Stimulated activated CD4-positive, alpha-beta T cell treated with anti-CD3 and anti-CD28 coated beads, Interleukin-15, amount 100 ng/mL, for 24 hours (primary cell): ENCODE measurements around the gene AASDHPPT.

Source experiments
- DNase-seq: peaks from one replicate; pipeline ENCODE4 v3.0.0-alpha.2; 2020

Gene AASDHPPT

DNA sequence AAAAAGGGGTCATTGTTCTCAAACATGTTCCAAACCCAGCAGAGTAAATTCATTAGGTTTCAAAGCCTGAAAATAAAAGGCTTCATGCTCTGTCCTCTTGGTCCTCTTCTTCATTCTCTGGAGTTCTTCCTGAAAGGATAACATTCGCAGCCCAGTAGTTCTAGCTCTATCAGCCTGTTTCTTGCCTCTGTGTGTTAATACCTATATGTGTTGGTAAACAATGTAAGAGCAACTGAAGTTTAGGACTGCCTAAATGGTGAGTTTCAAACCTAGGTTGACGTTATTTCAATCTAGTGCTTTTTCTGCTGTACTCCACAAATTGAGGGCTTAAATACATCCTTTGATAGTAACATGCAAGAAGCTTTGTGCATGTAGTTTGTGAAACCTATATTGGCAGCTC is 9.4 kb downstream of the AASDHPPT start:
- DNase-seq: no peak

DNA sequence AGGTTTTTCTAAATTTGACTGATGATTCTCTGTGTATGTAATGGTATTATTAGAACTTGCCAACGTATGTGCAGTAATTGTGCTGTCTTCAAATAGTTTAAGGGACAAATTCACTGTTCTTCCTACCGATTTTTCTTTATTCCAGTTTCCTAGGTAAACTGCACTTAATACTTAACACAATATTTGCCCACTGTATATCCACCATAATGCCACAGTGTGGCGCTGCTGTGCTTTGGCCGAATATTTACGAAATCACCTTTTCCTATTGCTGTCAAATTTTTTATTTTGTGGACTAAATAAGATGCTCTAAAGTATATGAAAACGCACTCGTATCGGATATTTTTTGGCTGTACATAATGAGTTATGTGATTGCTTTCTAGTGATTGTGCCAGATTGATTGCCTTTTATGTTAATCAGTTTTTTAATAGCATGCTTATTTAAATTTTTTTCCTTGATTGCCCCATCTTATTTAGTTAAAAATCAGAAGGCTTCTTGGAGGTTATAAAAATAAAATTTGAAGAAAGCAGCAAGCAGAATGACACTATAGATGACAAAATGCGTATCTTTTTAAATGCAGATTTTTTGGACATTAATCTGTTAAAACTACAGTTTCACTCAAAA is 10.5 kb downstream of the AASDHPPT start:
- DNase-seq: peak; percentile 55

DNA sequence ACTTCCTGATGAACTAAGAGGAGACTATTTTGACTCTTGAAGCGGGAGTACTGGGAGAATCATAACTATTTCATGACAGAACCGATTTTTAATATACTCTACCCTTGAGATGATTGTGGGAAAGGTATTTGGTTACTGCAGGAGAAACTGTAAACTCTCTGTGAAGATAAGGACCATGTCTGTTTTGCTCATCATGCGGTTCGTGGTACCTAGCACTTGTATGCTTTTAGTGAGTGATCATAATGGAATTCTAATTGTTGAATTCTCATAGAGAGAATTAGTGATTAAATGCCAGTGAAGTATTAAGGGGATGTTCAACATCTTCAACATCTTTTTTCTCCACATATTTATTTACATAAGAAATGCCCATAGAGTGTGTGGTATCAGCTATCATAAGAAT is 11.4 kb downstream of the AASDHPPT start:
- no peak for DNase-seq

DNA sequence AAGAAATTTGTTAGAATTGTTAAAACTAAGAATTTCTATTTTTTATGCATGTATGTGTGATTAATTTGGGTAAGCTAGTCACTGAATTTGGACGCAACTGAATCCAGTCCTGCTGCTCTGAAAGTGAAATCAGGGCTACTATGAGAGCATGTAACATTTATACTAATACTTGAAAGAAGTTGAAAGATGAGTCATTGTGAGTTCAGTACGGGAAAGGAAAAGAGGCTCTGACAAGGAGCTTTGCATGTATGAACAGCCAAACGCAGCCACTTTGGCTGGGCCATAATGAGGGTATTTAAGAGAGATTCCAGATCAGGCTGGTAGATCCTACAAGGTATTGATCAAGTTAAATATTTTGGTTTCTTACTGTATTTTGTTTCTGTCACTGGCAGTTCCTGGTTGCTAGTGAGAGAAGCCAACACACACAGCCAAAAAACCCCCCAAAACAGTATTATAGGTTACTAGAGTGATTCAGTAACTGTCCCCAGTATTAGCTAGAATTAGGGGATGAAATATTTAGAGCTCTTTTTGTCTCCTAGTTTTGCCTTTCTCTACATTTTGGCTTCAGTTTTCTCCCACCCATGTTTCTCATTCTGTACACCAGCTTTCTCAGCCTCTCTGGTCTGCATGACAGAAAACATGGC is 14.1 kb downstream of the AASDHPPT start:
- peak; percentile 33 for DNase-seq

DNA sequence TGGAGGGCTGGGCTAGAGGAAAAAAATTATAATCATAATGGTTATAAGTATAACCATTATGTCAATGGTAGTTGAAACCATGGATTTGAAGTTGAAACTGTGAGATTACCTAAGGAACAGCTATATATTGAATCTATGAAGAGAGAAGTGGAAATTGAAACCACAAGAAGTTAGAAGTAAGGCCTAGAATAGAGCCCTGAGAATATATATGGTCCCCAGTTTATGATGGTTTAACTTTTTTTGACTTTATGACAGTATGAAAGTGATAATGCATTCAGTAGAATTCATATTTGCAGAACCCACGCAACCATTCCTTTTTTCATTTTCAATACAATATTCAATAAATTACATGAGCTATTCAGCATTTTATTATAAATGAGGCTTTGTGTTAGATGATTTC is 15.0 kb downstream of the AASDHPPT start:
- DNase-seq: no peak

DNA sequence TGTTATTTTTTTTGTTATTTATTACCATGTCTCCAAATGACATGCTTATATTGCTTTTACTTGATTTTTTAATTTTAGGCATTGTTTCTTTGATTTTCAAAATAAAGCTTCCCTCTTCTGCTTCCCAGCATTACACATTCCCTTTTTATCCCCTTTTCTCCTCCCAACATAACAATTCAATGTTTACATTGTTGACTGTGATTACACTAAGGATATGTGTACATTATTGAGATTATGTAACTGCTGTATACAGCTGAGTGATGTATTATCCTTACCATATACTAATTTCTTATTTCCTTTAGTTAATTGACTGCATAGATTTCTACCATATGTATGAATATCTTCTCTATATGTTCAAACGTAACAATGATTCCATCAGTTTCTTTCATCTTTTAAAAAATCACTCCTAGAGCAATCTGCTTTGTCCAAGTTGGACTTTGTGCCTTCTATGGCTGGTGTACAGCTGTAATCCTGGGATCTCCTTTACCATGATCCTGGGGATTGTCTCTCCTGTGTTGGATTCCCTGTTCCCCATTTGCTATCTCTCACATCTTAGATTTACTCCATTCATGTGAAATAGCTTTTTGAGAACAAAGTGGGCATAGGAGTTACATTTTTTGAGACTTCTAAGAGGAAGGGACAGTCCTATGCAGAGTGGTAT is 21.6 kb downstream of the AASDHPPT start:
- DNase-seq: no peak

DNA sequence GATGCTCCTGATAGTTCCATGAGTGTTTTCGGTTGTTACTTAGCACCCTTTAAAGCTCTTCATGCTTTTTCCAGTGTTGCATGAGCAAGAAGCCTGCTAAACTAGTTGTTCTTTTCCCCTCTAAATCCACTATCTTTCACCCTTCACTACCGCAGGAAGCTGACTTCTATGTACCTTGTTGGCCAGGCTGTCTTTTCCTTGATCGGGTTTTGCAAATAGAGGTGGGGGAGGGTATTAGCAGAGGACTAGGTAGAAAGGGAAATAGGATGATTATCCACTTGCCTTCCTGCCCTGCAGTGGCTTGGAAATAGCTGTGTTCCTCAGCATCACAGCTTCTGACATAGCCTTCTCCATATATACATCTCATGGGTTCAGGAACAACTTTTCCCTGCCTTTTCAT is 23.9 kb downstream of the AASDHPPT start:
- DNase-seq: no peak

DNA sequence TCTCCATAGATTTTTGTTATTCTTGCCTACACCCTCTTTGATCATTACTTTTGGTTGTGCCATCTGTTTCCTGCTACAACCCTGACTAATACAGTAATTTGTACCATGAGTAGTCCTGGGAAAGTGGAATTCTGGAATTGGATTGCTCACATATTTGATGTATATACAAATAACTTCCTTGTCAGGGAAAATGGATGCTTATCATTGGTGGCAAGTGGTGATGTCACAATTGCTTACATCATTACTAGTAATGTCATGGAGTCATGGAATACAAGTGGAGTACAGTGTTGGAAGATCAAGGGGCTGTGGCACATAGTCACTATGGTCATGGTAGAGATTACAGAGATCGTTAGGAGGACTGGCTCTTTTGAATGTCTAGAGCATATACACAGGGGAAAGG is 24.4 kb downstream of the AASDHPPT start:
- no peak for DNase-seq

DNA sequence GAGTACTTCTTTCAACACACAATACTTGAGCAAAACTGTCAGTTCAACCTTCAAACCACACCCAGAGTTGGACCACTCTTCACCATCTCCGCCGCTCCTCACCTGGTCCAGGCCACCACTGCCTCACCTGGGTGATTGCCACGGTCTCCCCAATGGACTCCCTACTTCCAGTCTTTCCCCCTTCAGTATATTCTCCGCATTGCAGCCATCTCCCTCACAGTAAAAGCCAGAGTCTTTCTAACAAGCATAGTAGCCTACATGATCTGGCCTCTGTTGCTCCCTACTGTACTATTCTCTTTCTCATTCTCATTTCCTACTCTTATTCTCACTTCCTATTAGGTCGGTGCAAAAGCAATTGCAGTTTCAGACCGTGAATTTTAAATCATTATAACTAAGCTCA is 28.5 kb downstream of the AASDHPPT start:
- DNase-seq: no peak

DNA sequence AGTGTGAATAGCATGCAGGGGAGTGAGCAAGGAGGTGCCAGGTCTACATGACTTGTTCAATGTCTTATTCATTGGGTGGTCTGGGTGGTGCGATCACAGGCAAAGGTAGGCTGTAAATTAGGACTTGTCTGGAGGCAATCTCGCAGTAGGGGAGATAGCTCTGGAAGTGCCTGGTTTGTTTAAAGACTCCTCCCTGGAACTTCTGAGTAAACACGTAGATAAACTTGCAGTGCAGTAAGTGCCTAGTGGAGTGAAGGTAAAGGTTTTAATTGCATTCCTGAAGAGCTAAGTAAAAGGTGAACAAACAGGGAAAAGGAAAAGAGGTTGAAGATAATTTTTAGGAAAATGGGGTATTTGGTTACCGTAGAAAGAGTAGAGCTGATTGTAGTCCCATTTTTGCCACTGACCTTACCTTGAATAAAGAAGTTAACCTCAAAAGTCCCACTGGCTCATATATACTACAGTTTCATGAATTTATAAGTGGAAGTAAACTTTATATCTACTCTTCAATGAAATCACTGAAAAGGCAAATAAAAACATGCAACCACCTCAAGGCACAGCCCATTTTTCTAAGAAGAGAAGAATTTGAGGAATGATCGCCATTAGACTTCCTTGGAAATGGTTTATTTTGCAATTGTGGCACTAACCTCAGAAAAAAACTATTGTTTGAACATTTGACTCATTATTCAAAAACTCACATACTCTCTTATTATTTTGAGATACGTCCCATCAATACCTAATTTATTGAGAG is 44.3 kb downstream of the AASDHPPT start:
- no peak for DNase-seq

DNA sequence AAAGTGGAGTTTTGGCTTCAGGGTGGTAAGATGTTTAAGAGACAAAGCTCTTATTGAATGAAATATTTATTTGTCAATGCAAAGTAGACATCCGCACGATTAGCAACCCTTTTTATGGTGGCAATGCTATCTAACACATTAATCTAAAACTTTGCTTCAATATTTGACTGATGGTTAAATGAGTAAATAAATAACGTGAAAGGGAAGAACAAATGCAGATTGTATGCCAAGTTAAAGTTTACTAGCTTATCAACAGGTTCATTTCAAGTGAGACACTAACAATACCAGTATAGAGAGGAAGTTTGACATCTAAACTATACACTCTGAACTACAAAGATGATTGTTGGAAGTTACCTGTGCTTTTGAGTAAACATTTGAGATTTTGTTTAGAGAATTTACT is 50.1 kb downstream of the AASDHPPT start:
- no peak for DNase-seq

DNA sequence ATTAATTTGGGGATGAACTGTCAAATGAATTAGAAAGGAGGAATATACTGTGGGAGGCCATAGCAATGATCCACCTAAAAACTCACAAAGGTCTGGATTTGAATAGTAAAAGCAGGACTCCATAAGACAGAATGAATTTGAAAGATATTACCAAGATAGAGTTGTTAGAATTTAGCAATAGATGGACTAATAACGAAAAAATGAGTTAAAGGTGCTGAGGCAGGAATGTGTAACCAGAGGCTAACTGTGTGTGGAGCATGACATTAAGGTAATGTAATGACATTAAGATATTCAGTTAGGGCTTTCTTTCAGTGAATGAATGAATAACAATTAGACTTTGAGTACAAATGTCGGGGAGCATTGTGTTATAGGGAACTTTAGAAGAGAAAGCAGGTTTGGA is 51.3 kb downstream of the AASDHPPT start:
- no peak for DNase-seq

DNA sequence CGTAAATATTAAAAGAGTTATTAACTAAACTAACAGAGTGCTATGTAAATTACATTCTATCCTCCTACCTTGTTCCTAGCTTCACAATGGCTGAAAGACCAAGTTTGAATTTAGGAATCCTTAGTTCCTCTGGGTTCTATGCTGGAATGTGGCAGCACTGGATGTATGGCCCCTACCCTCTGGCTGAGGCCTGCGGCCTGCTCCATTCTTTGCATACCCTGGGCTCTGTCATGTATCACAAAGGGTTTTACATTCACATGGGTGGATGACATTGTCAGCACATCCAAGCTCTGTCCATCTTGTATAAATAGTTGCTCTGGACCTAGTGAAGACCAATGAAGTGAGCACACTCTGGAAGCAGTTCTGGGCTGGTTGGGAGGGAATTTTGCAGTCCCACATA is 54.5 kb downstream of the AASDHPPT start:
- DNase-seq: no peak

DNA sequence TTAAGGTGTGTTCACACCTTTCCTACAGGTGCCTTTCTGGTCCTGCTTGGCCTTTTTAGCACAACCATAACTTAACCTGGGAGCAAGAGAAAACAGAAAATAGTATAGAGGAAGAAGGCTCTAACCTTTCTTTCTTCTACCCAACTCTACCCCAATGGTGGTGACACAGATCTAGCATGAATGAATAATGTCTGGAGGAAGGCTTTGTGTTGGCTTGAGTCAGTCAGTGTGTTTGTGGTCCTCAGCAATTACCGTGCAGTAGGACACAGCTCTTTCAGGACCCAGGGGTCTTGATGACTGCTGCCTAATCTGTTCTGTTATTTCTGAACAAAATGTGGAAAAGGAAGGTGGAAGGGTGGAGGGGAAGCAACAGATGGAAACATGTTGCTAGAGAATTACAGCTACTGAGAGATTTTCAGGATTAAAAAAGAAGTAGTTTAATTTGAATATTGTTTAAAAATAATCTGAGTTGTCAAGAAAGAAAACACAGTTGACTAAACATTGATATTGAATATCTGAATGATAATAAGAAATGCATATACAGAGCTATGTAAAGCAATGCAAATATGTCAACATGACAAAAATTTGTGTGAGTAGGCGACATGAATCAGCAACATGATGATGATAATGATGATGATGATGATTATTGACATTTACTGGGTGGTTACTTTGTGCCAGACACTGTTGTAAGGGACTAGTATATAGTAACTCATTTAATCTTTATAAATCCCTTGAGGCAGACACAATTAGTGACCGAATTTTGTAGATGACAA is 55.3 kb downstream of the AASDHPPT start:
- DNase-seq: no peak

DNA sequence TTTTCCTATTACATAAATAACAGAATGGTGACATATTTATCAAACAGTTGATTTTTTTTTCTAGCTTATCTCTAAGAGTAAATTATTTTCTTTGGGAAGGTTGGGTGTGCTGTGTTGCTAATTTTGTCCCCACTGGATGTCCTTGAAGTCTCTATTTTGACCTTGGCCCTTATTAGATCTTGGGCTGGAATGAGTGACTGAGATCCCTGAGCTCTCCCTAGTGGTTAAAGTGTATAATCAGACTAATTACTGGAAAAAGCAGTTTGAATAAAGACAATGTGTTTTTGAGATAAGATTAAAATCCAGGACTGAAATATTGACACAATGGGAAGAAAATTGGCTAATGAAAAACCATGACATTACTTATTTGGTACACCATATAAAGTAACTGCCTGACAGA is 56.1 kb downstream of the AASDHPPT start:
- no peak for DNase-seq

DNA sequence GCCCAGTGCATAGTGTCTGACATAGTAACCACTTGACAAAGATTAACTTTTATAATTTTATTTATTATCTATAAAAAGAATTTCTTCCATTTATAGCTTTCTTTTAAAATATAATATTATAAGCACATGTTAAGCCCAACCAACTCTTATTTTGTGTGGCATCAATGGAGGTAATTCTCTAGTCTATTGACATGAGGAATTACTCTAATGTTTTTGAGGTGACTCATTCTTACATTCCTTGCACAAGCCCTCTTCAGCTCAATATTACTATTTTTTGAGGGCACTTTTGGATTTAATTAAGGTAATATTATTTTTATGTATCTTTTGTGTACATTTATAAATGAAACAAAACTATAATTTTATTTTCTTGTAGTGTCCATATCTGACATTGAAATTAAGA is 59.6 kb downstream of the AASDHPPT start:
- no peak for DNase-seq

DNA sequence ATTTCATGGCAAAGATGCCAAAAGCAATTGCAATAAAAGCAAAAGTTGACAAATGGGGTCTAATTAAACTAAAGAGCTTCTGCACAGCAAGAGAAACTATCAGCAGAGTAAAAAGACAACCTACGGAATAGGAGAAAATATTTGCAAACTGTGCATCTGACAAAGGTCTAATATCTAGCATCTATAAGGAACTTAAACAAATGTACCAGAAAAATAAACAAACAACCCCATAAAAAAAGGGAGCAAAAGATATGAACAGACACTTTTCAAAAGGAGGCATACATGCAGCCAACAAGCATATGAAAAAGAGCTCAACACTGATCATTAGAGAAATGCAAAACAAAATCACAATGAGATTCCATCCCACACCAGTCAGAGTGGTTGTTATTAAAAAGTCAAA is 60.3 kb downstream of the AASDHPPT start:
- no peak for DNase-seq
